HG03460 (cell line): ENCODE measurements around the gene PPP2R2C.

Source experiments
- ATAC-seq: cut with Tn5 transposase; IDR thresholded peaks from one replicate; pipeline ENCODE4 v1.9.1; 2021; ENCODE audit not compliant: unreplicated experiment

The PPP2R2C gene

GRCh38 chr4:6349896-6350603 lies 122.4 kb downstream of the PPP2R2C start:
- no peak for ATAC-seq

GRCh38 chr4:6348408-6348807 lies 124.0 kb downstream of the PPP2R2C start:
- ATAC-seq = no peak

DNA sequence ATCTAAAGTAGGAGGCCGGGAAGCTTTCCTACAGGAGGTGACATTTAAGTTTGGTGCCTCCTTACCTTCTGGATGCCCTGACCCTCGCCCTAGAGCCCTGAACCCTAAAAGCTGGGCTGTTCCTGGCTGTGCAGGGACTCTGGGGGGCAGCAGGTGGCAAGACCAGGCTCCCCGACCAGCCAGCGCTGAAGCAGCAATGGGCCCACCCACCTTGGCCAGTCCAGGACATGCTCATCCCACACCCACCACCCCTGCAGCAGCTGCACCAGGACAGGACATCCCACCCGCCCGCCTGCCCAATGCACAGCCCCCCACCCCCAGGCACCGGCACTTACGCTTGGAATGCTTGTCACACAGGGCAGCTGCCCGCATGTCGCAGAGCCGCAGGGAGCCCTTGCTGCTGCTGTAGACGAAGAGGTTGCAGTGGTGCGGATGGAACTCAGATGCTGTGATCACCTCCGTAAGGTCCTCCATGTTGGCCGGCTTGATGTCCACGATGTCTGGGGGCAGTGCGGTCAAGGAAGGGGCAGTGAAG lies 124.8 kb downstream of the PPP2R2C start:
- ATAC-seq = no peak

DNA sequence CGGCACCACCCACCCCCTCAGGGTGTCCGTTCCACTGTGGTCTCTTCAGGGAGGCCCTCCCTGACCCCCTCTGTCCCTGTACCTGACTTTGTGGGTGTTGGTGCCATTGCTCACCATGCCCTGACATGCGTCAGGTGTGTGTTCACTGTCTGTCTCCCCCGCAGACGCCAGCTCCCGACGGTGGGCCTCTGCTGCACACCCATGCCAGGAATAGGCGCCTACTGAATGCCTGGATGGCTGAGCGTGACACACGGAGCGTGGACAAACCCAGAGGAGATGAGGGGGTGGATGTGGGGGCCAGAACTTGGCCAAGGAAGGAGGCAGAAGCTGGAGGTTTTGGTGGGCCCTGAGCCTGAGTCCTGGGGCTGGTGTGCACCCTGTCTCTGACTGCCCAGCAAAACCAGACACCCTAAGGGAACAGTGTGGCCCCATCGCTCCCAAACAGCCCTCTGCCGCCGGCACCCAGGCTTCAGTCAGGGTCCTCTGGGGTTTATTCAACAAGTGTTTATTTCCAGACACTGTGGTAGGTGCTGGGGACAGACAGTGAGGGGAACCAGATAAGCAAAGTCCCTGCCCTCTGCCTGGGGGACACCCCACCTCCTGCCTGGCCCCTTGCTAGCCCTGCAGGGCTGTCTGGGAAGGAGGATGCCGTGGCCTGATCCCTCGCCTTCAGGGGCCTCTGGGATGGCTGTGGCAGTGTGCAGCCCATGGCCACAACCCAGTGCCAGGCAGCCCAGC lies 125.9 kb downstream of the PPP2R2C start:
- no peak for ATAC-seq

DNA sequence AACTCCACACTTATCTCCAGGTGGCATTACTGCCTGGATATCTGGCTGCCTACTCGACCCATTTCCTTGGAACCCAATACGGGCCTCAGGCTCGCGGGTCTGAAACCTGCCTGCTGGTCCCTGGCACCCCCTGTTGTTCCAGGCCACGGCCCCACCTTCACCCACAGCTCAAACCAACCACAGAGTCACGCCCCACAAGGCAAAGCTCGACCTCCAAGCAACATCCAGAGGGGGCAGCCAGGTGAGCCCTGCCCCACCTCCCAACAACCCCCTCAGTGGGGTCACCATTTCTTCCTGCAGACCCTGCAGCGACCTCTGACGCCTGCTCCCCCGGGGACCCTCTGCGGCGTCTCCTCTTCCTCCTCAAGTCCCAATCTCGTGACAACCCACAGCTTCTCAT lies 126.5 kb downstream of the PPP2R2C start:
- ATAC-seq = no peak

- ATAC-seq = no peak
Measured at GRCh38 chr4:6345096-6345830, 127.2 kb downstream of the PPP2R2C start.

DNA sequence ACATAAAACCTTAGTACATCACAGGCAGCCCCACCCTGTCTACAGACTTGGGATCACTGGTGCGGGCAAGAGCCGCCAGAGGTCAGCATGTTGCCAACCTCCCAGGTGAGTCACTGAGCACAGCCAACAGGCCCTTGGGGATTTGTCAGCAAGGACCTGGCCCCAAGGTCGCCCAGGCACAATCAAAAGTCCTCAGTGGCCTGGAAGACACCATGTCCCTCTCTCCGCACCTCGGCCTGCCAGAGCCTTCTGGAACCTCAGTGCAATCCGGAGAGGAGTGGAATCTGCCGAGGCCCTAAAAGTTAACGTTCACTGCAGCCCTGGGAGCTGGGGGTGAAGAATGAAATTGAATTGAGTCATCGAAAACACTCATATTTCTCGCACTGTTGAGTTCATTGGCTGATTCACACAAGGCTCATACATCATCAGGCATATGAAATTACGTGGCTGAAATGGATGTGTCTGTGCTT lies 128.4 kb downstream of the PPP2R2C start:
- no peak for ATAC-seq

DNA sequence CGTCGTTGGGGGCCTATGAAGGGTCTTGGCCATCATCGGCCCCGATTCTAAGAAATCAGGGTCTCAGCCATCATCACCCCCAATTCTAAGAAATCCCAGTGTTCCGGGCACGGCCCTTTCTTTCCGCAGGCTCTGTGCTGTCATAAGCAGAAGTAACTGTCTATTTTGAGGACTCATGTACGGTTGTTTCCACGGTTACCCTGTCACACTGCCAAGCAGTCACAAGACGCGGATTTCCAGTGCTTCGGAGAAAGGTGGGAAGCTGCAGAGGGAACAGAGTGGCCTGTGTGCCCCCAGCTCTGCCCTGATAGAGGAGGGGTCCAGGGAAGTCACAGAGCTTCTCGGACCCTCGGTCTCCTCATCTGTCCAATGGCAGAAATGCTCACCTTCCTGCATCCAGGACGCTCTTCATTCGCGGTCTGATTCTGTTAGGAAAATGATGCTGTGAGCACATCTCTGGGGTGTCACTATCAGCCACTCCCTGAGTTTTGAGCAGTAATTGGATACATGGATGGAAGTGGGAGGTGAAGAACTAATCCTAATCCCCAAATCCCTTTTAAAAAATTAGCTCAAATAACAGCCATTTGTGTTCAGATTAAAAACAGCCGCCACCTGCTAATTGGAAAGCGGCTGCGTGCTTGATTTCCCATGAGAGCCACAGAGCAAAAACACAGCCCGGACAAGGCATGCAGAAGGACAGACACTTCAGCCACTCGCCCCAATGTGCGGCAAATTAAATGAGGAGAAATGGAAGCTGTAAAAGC lies 129.7 kb downstream of the PPP2R2C start:
- no peak for ATAC-seq

- ATAC-seq = no peak
Measured at GRCh38 chr4:6341696-6342095, 130.7 kb downstream of the PPP2R2C start.

DNA sequence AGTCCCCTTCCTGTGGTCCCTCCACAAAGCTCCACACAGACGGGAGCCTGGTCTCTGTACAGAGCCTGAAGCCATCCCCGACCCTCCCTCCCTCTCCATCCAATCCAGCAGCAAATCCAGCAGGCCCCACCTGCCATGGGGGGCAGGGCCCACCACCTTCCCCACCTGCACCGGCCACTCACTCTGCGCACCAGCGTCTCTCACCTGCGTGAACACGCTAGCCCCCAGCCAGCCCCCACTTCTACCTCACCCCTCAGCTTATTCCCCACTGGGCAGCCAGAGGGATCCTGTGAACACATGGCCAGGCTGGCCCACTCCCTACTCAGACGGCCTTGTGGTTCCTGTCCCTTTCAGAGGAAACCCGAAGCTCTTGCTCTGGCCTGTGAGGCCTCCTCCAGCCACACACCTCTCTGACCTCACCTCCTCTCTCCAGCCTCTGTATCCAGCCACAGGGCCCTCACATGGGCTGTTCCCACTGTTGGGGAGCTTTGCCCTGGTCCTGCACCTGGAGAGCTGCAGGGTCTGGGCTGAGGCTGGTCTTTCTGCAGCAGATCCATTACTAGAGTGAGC lies 131.9 kb downstream of the PPP2R2C start:
- no peak for ATAC-seq

DNA sequence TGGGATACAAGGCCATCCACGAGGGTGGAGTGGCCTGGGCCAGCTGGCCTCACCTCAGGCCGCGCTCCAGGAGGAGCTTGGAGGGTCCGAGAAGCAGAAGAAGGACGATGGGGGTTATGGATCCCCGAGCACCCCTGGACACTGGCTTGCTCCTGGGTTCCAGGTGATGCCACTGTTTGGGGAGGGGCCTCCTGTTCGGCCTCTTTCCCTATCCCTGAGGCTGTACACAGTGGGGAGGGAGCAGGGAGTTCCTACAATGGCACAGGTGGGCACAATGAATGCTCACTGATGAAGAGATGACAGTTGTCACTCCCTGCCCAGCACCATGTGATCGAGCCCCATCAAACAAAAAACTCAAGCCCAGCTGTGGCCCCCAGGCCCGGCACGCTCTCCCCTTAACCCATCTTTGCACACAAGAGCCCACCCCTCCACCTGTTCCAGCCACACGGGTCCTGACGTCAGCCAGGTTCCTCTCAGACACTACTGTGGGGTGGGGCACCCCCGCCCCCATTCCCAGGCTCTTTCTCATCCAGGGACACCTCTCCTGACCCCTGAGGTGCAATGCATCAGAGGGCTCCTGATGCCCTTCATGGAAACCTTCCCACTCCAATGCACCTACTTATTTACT lies 132.5 kb downstream of the PPP2R2C start:
- ATAC-seq = no peak

DNA sequence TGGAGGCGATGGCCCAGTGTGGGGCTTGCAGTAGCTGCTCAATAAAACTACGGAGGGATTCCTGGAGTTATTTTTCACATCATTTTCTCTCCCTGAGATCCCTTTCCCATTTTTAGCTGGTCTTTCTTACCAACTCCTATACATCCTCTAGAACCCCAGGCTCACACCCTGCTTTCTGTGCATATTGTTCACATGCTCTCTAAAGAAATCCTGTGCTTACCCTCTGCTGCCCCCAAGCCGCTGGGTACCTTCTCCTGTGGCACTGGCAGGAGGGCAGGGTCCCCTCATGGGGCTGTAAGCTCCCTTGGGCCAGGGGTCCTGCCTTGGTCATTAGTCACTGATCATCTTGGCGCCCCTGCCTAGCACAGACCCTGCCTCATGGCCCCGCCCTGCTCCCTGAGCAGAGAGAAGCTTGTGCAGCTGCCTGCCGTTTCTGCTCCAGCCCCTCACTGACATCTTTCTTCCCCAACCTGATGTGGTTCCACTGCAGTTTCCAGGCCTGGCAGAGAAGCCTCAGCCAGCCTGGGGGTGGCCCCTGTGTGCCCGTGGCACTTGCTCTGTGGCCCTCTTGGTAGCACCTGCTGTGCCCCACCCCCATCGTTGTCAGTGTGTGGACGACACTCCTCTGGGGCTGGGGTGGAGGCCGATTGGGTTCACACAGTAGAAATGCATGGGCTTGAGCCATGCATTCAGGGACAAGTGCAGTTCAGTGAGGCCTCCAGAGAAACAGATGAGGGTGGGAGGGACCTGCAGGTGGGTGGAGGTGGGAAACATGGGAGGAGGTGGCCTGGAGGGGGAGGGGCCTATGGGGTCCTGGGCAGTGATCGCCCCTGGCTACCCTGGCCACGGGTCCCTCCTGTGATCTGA lies 133.2 kb downstream of the PPP2R2C start:
- no peak for ATAC-seq

DNA sequence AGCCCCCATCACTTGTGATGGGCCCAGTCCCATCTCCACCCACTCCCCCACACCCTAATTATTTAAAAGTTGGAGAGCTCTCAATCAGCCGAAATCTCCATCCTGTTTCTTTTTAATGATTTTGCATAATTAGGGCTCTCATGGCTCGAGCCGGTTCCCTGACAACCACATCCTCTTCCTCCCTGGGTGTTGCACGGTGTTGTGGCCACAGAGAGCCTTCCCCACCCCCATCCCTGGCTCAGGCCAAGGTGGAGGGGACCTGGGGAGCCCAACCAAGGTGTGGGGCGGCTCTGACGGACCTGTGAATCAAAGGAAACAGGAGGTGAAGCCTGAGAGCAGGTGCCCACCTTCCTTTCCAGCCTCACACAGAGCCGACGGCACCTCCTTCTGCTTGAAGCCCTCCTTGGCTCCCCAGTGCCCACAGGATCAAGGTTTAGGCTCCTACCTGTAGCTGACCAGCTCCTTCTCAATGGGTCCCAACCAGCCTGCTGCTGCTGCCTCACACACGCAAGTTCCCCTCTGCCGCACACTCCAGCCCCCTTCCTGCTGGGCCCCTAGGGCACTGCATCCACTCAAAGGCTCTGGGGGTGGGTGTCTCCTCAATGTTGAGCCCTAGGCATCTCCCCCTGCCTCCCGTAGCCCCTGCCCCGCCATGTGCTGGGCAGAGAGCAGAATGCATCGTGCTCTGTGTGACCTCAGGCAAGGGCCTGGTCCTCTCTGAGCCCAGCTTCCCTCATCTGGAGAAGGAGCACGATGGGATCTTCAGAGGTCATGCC lies 134.1 kb downstream of the PPP2R2C start:
- ATAC-seq = no peak

DNA sequence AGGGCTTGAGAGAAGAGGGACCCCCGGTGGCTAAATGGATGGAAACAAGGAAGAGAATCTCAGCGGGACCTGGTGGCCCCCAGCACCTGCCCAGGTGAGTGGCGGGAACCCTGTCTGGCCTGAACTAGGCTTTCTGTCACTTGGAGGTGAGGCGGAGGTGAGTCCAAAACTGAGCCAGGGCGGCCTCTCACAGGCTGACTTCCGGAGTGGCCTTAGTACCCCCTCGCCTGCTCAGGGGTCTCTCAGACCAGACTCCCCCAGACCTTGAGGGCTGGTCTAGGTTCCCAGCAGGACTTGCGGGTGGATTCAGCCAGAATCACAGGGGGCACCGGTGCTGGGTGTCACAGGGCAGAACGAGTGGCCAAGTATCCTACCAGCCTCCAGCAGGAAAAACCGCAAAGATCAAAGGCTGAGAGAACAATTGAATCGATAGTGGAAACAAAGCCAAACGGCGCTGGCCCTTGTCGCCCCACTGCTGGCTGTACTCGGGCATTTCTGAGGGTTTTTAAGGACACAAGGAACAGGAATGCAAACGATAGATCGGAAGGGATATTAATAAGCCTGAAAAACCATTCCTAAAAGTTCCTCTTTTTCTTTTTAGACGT lies 135.0 kb downstream of the PPP2R2C start:
- no peak for ATAC-seq

- no peak for ATAC-seq
Measured at GRCh38 chr4:6336166-6336565, 136.2 kb downstream of the PPP2R2C start.

DNA sequence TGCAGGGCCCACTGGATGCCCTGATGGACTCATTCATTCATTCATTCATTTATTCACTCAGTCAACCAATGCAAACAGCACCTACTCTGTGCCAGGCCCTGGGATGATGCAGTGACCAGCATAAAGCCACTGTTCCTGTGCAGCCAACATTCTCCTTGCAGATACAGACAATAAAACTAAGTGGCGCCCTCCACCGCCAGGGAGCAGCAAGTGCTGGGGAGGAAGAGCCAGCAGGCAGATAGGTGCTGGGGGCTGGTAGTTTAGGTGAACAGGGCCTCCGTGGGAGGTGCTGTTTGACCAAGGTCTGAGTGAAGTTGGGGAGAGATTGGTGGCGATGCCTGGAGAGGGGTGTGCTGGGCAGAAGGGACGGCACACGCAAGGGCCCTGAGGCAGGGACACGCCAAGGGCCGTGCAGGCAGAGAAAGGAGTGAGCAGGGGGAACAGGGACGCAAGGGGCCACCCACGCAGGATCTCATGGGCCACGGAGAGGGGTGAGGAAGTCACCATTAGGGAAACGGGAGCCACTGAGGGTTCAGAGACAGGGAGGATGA lies 137.3 kb downstream of the PPP2R2C start:
- ATAC-seq = no peak

- ATAC-seq = no peak
Measured at GRCh38 chr4:6334203-6334887, 138.1 kb downstream of the PPP2R2C start.
